HL-60/S4 treated with retinoic acid at 250 ng/mL for 4 days and 3 days (cell line): ENCODE measurements around the gene MYO1G.
"Not testable (repeated sequence)": the region's sequence is repeated elsewhere in the genome, so short reads cannot be mapped to it uniquely, and the experiment has no call there.

ENCODE experiments used
- in situ Hi-C: fragments of 300-500 bp; cut with MboI; formaldehyde crosslinking; loops from 2 replicates; pipeline ENCODE4 v1.7.0; 2022; ENCODE audit warnings: low sequenced_read_pairs

MYO1G gene

GRCh38 chr7:44999245-45000092, 20.7 kb upstream of the MYO1G start:
- in situ Hi-C loops: no loop called here

- in situ Hi-C loops: no loop called here
Observed at GRCh38 chr7:44998153-44998871, 19.5 kb upstream of the MYO1G start.

GRCh38 chr7:44995555-44996493, 17.0 kb upstream of the MYO1G start:
- in situ Hi-C loops: no loop called here

GRCh38 chr7:44994877-44995554, 16.2 kb upstream of the MYO1G start:
- in situ Hi-C loops: no loop called here

- in situ Hi-C loops: not testable (repeated sequence)
Observed at GRCh38 chr7:44992004-44992795, 13.4 kb upstream of the MYO1G start.

- in situ Hi-C loops: no loop called here
Observed at GRCh38 chr7:44990109-44991023, 11.6 kb upstream of the MYO1G start.

- in situ Hi-C loops: no loop called here
Observed at GRCh38 chr7:44989132-44989531, 10.3 kb upstream of the MYO1G start.

GRCh38 chr7:44988701-44989100, 9.9 kb upstream of the MYO1G start:
- in situ Hi-C loops: no loop called here

GRCh38 chr7:44987996-44988395, 9.2 kb upstream of the MYO1G start:
- in situ Hi-C loops: no loop called here

GRCh38 chr7:44987457-44987856, 8.6 kb upstream of the MYO1G start:
- in situ Hi-C loops: no loop called here

- in situ Hi-C loops: no loop called here
Observed at GRCh38 chr7:44986218-44987053, 7.6 kb upstream of the MYO1G start.

- in situ Hi-C loops: no loop called here
Observed at GRCh38 chr7:44985900-44986217, 7.0 kb upstream of the MYO1G start.

- in situ Hi-C loops: no loop called here
Observed at GRCh38 chr7:44985033-44985695, 6.3 kb upstream of the MYO1G start.

GRCh38 chr7:44984478-44984758, 5.6 kb upstream of the MYO1G start:
- in situ Hi-C loops: no loop called here

GRCh38 chr7:44983742-44984477, 5.1 kb upstream of the MYO1G start:
- in situ Hi-C loops: no loop called here

- in situ Hi-C loops: no loop called here
Observed at GRCh38 chr7:44982970-44983369, 4.2 kb upstream of the MYO1G start.

- in situ Hi-C loops: no loop called here
Observed at GRCh38 chr7:44982535-44982923, 3.7 kb upstream of the MYO1G start.
